H1 (cell line): ENCODE data around the gene PLA2R1.

Experiments used
- CEBPB ChIP-seq: IDR thresholded peaks from 2 replicates; pipeline ENCODE4 v1.6.1; 2012; ENCODE audit warnings: low read depth, low read length
- CTCF ChIP-seq, 3 experiments: IDR thresholded peaks; 1 replicate in 2 of 3; 2 replicates in 1 of 3; pipeline versions ENCODE4 v1.5.1 to v1.6.1; 2011; ENCODE audit warnings: low read length in 3 of 3, mild to moderate bottlenecking in 3 of 3, inconsistent platforms in 2 of 3, low read depth in 1 of 3, moderate library complexity in 1 of 3; ENCODE audit not compliant: insufficient read depth in 1 of 3; ENCODE audit errors: control extremely low read depth in 1 of 3
- EP300 ChIP-seq, 2 experiments: IDR thresholded peaks; 1 replicate in 1 of 2; 2 replicates in 1 of 2; pipeline ENCODE4 v1.6.1; 2011 to 2012; ENCODE audit warnings: low read depth in 2 of 2, low read length in 2 of 2, mild to moderate bottlenecking in 2 of 2, borderline replicate concordance in 1 of 2, inconsistent platforms in 1 of 2, moderate library complexity in 1 of 2
- EZH2 ChIP-seq: fragments of 200-600 bp; sonication (generic); IDR thresholded peaks from 2 replicates; pipeline ENCODE4 v1.7.1; 2012; ENCODE audit warnings: low read depth, mild to moderate bottlenecking, moderate library complexity, low read length, inconsistent platforms; ENCODE audit not compliant: severe bottlenecking
- GTF2F1 ChIP-seq: IDR thresholded peaks from 2 replicates; pipeline ENCODE4 v1.6.1; 2012; ENCODE audit warnings: low read depth, low read length, improper control_type of control experiment, borderline replicate concordance
- POLR2A ChIP-seq, 2 experiments: IDR thresholded peaks; 1 replicate in 1 of 2; 2 replicates in 1 of 2; pipeline ENCODE4 v1.6.1; 2011; ENCODE audit warnings: low read depth in 2 of 2, low read length in 2 of 2, mild to moderate bottlenecking in 2 of 2; ENCODE audit errors: control extremely low read depth in 1 of 2
- POLR2AphosphoS5 ChIP-seq: IDR thresholded peaks from 2 replicates; pipeline ENCODE4 v1.6.1; 2011; ENCODE audit warnings: low read depth, low read length
- TAF7 ChIP-seq: optimal IDR thresholded peaks from 2 replicates; pipeline ENCODE3; 2011; ENCODE audit warnings: low read depth, mild to moderate bottlenecking, inconsistent platforms, low read length, moderate library complexity, borderline replicate concordance

- TF ChIP-seq CTCF (IDR thresholded peaks at IDR 0.05; ENCODE audit: control extremely low read depth in 1 of 3, insufficient read depth in 1 of 3, low read depth in 1 of 3, low read length in 3 of 3) (no peak), GTF2F1 (no peak), EZH2 (no peak), TAF7 (no peak), POLR2AphosphoS5 (no peak), POLR2A (IDR thresholded peaks at IDR 0.05; ENCODE audit: control extremely low read depth in 1 of 2, low read depth in 2 of 2, low read length in 2 of 2) (no peak), EP300 (IDR thresholded peaks at IDR 0.05; ENCODE audit: borderline replicate concordance in 1 of 2, low read depth in 2 of 2, low read length in 2 of 2) (no peak), CEBPB (no peak)
Measured at GRCh38 chr2:159960414-159960813, 102.0 kb downstream of the PLA2R1 start.
